HepG2 (cell line): ENCODE data around the gene MTIF2. TPM values are rescaled to one million over a fixed set of nuclear protein-coding genes. Genes with fewer than 3 reads are reported as not detected.

Source experiments
- ATAC-seq: fragments of 200-7000 bp; cut with Tn5 transposase; 3 replicates; pipeline ENCODE4 v1.9.1; 2020; ENCODE audit warnings: mild to moderate bottlenecking, moderate library complexity
- BruUV-seq: library from RNA; stranded (reverse); fragments of 400-500 nt; replicated peaks from 2 replicates; lab custom pipeline; 2021; lab: Mats Ljungman, UMichigan
- CTCF ChIA-PET: fragments of 300-600 bp; formaldehyde crosslinking; extraction: SDS; loops from one replicate; lab custom pipeline; 2021; ENCODE audit warnings: low total read pairs, inconsistent platforms, low intra/inter-chr PET ratio; lab: Yijun Ruan, JAX
- POLR2A ChIA-PET: fragments of 350-600 bp; sonication (Branson Sonifier 250); formaldehyde crosslinking; loops from one replicate; lab custom pipeline; 2020; ENCODE audit warnings: antibody characterized with exemption, inconsistent platforms; lab: Yijun Ruan, JAX
- DNase-seq: peaks from one replicate; pipeline ENCODE4 v3.0.0-alpha.2; 2015; ENCODE audit warnings: low spot score
- FAIRE-seq: peaks from 3 replicates; lab custom pipeline; 2011; peaks lifted over from hg19 to GRCh38; lab: Jason Lieb, UNC
- H2AFZ ChIP-seq: one replicate; pipeline ENCODE4 v1.6.1; 2011; ENCODE audit warnings: low read length, inconsistent platforms
- H3K27ac ChIP-seq: fragments of 300-600 bp; 3 replicates; pipeline ENCODE4 v1.8.0; 2011; ENCODE audit warnings: mixed run types, mild to moderate bottlenecking, mixed read lengths, low read length, inconsistent platforms; ENCODE audit not compliant: insufficient read depth; ENCODE audit errors: extremely low read length
- H3K27me3 ChIP-seq, 2 experiments: fragments of 200-600 bp in 1 of 2; 2 replicates in 1 of 2; 3 replicates in 1 of 2; pipeline versions ENCODE4 v1.6.0 to v1.8.0; 2011; ENCODE audit warnings: low read length in 2 of 2, mild to moderate bottlenecking in 2 of 2, moderate library complexity in 2 of 2, inconsistent platforms in 1 of 2; ENCODE audit not compliant: insufficient read depth in 2 of 2, control insufficient read depth in 1 of 2
- H3K36me3 ChIP-seq, 2 experiments: fragments of 200-600 bp in 1 of 2; replicated peaks in 1 of 2; 2 replicates in 1 of 2; 3 replicates in 1 of 2; pipeline versions ENCODE4 v1.5.1 to v1.8.0; 2011; ENCODE audit warnings: low read length in 2 of 2, inconsistent platforms in 1 of 2; ENCODE audit not compliant: insufficient read depth in 2 of 2, control insufficient read depth in 1 of 2
- H3K4me1 ChIP-seq: 2 replicates; pipeline ENCODE4 v1.5.1; 2012; ENCODE audit warnings: low read length, inconsistent platforms; ENCODE audit not compliant: insufficient read depth
- H3K4me2 ChIP-seq: 2 replicates; pipeline ENCODE4 v1.6.0; 2011; ENCODE audit warnings: low read depth, low read length, inconsistent platforms
- H3K4me3 ChIP-seq, 3 experiments: fragments of 200-600 bp in 1 of 3; sonication (generic), shearing (Covaris generic) in 1 of 3; replicated peaks in 1 of 3; 2 replicates each; pipeline ENCODE4 v1.5.1; 2011 to 2016; ENCODE audit warnings: low read length in 3 of 3, inconsistent platforms in 2 of 3, low read depth in 2 of 3, mild to moderate bottlenecking in 2 of 3, control low read depth in 1 of 3, mixed read lengths in 1 of 3; ENCODE audit not compliant: insufficient read depth in 1 of 3
- H3K79me2 ChIP-seq: one replicate; pipeline ENCODE4 v1.6.1; 2011; ENCODE audit warnings: low read length, inconsistent platforms; ENCODE audit not compliant: insufficient read depth
- H3K9ac ChIP-seq: 2 replicates; pipeline ENCODE4 v1.6.0; 2011; ENCODE audit warnings: mild to moderate bottlenecking, low read depth, low read length, inconsistent platforms; ENCODE audit not compliant: insufficient read depth
- H3K9me3 ChIP-seq: 2 replicates; pipeline ENCODE4 v1.5.1; 2012; ENCODE audit warnings: mild to moderate bottlenecking, low read length
- H4K20me1 ChIP-seq: 2 replicates; pipeline ENCODE4 v1.6.0; 2011; ENCODE audit warnings: inconsistent platforms, mild to moderate bottlenecking, low read length, moderate library complexity; ENCODE audit not compliant: insufficient read depth
- FOXO1 ChIP-seq: sonication (generic); formaldehyde crosslinking; IDR thresholded peaks from 2 replicates; pipeline ENCODE4 v1.4.0; 2020; ENCODE audit warnings: missing genetic modification reagents
- LCORL ChIP-seq, 2 experiments: fragments of 450-650 bp in 1 of 2; sonication (generic) in 1 of 2; formaldehyde crosslinking in 1 of 2; IDR thresholded peaks; 2 replicates each; pipeline versions ENCODE4 v1.5.0 to v1.6.1; 2017 to 2020; ENCODE audit warnings: antibody characterized with exemption in 1 of 2, missing genetic modification reagents in 1 of 2
- PRDM10 ChIP-seq: sonication (generic); formaldehyde crosslinking; IDR thresholded peaks from 2 replicates; pipeline ENCODE4 v1.4.0; 2020; ENCODE audit warnings: low read depth, missing genetic modification reagents
- RARA ChIP-seq: IDR thresholded peaks from 2 replicates; pipeline ENCODE4 v1.6.1; 2016; ENCODE audit warnings: missing genetic modification reagents, missing compliant biosample characterization
- SCMH1 ChIP-seq: sonication (generic); formaldehyde crosslinking; IDR thresholded peaks from 2 replicates; pipeline ENCODE4 v1.9.0; 2021; ENCODE audit warnings: missing genetic modification reagents, mild to moderate bottlenecking, borderline replicate concordance
- SMARCE1 ChIP-seq: fragments of 450-650 bp; IDR thresholded peaks from 2 replicates; pipeline ENCODE4 v1.6.1; 2017; ENCODE audit warnings: borderline replicate concordance
- ZEB1 ChIP-seq: IDR thresholded peaks from 2 replicates; pipeline ENCODE4 v1.6.1; 2012; ENCODE audit warnings: mild to moderate bottlenecking, low read depth, inconsistent platforms; ENCODE audit not compliant: insufficient replicate concordance
- ZNF160 ChIP-seq: sonication (generic); formaldehyde crosslinking; IDR thresholded peaks from 2 replicates; pipeline ENCODE4 v1.8.0; 2022; ENCODE audit warnings: mild to moderate bottlenecking, inconsistent platforms, missing genetic modification reagents
- ZNF331 ChIP-seq: sonication (generic); formaldehyde crosslinking; IDR thresholded peaks from 2 replicates; pipeline ENCODE4 v1.4.0; 2020; ENCODE audit warnings: missing genetic modification reagents
- ZNF383 ChIP-seq: sonication (generic); formaldehyde crosslinking; IDR thresholded peaks from 2 replicates; pipeline ENCODE4 v1.4.0; 2020; ENCODE audit warnings: missing genetic modification reagents, mild to moderate bottlenecking, borderline replicate concordance
- ZNF557 ChIP-seq: sonication (generic); formaldehyde crosslinking; IDR thresholded peaks from 2 replicates; pipeline ENCODE4 v1.4.0; 2020; ENCODE audit warnings: missing genetic modification reagents
- ZNF747 ChIP-seq: sonication (generic); formaldehyde crosslinking; IDR thresholded peaks from 2 replicates; pipeline ENCODE4 v1.8.1; 2023; ENCODE audit warnings: missing genetic modification reagents, mild to moderate bottlenecking, borderline replicate concordance
- ZNF761 ChIP-seq: sonication (generic); formaldehyde crosslinking; conservative IDR thresholded peaks from 2 replicates; pipeline ENCODE4 v1.4.0; 2020; ENCODE audit warnings: mild to moderate bottlenecking, missing genetic modification reagents
- ZNF773 ChIP-seq: sonication (generic); formaldehyde crosslinking; IDR thresholded peaks from 2 replicates; pipeline ENCODE4 v1.4.0; 2020; ENCODE audit warnings: missing genetic modification reagents, borderline replicate concordance
- ZSCAN9 ChIP-seq: IDR thresholded peaks from 2 replicates; pipeline ENCODE4 v1.6.1; 2016; ENCODE audit warnings: borderline replicate concordance
- WGBS: methylation state at CpG from one replicate; pipeline ENCODE4 v1.1.6; 2017; ENCODE audit warnings: low lambda C conversion rate; 5-methylcytosine and 5-hydroxymethylcytosine counted together
- in situ Hi-C: cut with HindIII; loops from 2 replicates; pipeline ENCODE4 v1.10.0; 2017; ENCODE audit warnings: low pct_unique_long_range_greater_than_20kb; ENCODE audit not compliant: extremely low pct_ligation_motif_present
- intact Hi-C: fragments of 100-400 bp; cut with micrococcal nuclease; formaldehyde crosslinking; loops from one replicate; pipeline ENCODE4 v1.10.0; 2022; ENCODE audit not compliant: unreplicated experiment
- polyA plus RNA-seq, 8 experiments: library from polyadenylated mRNA; depleted of rRNA in 3 of 8; stranded (reverse) in 7 of 8; unstranded in 1 of 8; fragments of >200 nt; fragmentation: Illumina TruSeq in 4 of 8; extraction: Trizol in 4 of 8; gene quantifications; 2 replicates each; pipeline versions ENCODE4 v1.2.1 to v1.2.3, GENCODE V29; 2011 to 2016; ENCODE audit warnings: low read depth in 4 of 8, missing spikeins in 1 of 8, mixed read lengths in 1 of 8; ENCODE audit not compliant: insufficient read depth in 1 of 8
- total RNA-seq, 5 experiments: library from RNA; depleted of rRNA; stranded (reverse); fragments of >200 nt; fragmentation: Illumina TruSeq; extraction: Trizol; gene quantifications; 2 replicates each; pipeline ENCODE4 v1.2.3, GENCODE V29; 2016; ENCODE audit warnings: low read depth in 1 of 5
- TF ChIP-seq, protein P1 (sequence below): IDR thresholded peaks from 2 replicates; pipeline ENCODE4 v1.6.1; 2012; ENCODE audit warnings: low read length, improper control_type of control experiment
- TF ChIP-seq, protein P2 (sequence below): sonication (generic); formaldehyde crosslinking; IDR thresholded peaks from 2 replicates; pipeline ENCODE4 v1.5.1; 2020; ENCODE audit warnings: mild to moderate bottlenecking, moderate library complexity, missing genetic modification reagents

The MTIF2 gene
- total and polyA plus RNA-seq, 2 of the 13 experiments (the other 11 are each of a cell fraction or from before 2014, with no cell fraction given): 32.1 to 92.1 TPM

DNA sequence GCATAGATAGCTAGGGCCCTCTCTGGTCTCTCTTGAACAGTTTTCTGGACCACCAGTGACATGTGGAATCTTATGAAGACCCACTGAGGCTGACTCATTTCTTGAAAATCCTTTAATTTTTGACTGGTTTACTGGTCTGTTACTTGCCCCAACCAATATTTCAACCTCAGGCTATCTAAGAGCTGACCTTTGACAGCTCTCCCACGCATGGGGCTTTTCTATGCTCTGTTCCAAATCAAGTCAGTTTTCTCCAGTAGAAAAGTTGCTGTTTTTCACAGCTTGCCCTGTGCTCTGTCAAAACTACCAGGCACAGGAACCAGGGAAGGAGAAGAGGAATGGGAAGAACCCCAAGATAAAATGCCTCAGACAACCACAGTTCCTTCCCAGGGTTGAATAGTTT is 46.0 kb upstream of the MTIF2 start (continued):
- no peak for TF ChIP-seq PRDM10 (CRISPR knock-in tag)
- TF ChIP-seq ZNF331 (CRISPR knock-in tag): no peak
- no peak for TF ChIP-seq FOXO1
- no peak for TF ChIP-seq ZNF773
- no peak for TF ChIP-seq ZNF747
- TF ChIP-seq ZNF160: no peak
- no peak for TF ChIP-seq SMARCE1
- TF ChIP-seq RARA (CRISPR knock-in tag): no peak
- no peak for TF ChIP-seq ZNF557
- no peak for TF ChIP-seq SCMH1 (CRISPR knock-in tag)
- no peak for TF ChIP-seq ZNF761 (CRISPR knock-in tag)
- no peak for TF ChIP-seq LCORL (IDR thresholded peaks at IDR 0.05)
- no peak for TF ChIP-seq LCORL (CRISPR knock-in tag; IDR thresholded peaks at IDR 0.05)

GRCh38 chr2:55311444-55311870 is 42.4 kb upstream of the MTIF2 start:
- no peak overlapping the region for H3K27ac ChIP-seq
- no peak overlapping the region for H2AFZ ChIP-seq
- in situ Hi-C loops: no loop called here
- H3K9ac ChIP-seq: no peak overlapping the region
- H4K20me1 ChIP-seq: no peaks in the 10 kb centered on the region
- no peaks in the 10 kb centered on the region for H3K4me1 ChIP-seq
- BruUV-seq: no TSS peak
- no peaks in the 10 kb centered on the region for H3K9me3 ChIP-seq
- TF ChIP-seq, protein P1, sequence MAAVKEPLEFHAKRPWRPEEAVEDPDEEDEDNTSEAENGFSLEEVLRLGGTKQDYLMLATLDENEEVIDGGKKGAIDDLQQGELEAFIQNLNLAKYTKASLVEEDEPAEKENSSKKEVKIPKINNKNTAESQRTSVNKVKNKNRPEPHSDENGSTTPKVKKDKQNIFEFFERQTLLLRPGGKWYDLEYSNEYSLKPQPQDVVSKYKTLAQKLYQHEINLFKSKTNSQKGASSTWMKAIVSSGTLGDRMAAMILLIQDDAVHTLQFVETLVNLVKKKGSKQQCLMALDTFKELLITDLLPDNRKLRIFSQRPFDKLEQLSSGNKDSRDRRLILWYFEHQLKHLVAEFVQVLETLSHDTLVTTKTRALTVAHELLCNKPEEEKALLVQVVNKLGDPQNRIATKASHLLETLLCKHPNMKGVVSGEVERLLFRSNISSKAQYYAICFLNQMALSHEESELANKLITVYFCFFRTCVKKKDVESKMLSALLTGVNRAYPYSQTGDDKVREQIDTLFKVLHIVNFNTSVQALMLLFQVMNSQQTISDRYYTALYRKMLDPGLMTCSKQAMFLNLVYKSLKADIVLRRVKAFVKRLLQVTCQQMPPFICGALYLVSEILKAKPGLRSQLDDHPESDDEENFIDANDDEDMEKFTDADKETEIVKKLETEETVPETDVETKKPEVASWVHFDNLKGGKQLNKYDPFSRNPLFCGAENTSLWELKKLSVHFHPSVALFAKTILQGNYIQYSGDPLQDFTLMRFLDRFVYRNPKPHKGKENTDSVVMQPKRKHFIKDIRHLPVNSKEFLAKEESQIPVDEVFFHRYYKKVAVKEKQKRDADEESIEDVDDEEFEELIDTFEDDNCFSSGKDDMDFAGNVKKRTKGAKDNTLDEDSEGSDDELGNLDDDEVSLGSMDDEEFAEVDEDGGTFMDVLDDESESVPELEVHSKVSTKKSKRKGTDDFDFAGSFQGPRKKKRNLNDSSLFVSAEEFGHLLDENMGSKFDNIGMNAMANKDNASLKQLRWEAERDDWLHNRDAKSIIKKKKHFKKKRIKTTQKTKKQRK: no peak
- TF ChIP-seq ZSCAN9 (CRISPR knock-in tag) (no peak), ZEB1 (no peak), ZNF383 (CRISPR knock-in tag) (no peak)
- TF ChIP-seq, protein P2, sequence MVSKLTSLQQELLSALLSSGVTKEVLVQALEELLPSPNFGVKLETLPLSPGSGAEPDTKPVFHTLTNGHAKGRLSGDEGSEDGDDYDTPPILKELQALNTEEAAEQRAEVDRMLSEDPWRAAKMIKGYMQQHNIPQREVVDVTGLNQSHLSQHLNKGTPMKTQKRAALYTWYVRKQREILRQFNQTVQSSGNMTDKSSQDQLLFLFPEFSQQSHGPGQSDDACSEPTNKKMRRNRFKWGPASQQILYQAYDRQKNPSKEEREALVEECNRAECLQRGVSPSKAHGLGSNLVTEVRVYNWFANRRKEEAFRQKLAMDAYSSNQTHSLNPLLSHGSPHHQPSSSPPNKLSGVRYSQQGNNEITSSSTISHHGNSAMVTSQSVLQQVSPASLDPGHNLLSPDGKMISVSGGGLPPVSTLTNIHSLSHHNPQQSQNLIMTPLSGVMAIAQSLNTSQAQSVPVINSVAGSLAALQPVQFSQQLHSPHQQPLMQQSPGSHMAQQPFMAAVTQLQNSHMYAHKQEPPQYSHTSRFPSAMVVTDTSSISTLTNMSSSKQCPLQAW (CRISPR knock-in tag): no peak
- TF ChIP-seq, all 625 proteins: peak for 0
- intact Hi-C loops: loop anchor here (10.0 kb wide), 1 partner anchor 123 kb away; no protein-coding TSS in a partner anchor
- FAIRE-seq: no peak
- Histone ChIP-seq H3K36me3 (peaks cover 5 to 72% of the 10 kb centered on the region in 2 experiments), H3K4me3 (no peak overlapping the region), H3K4me2 (no peak overlapping the region), H3K27me3 (no peaks in the 10 kb centered on the region), H3K79me2 (no peaks in the 10 kb centered on the region)
- peak; percentile 81 for ATAC-seq
- 92% methylated on average over 1 of the region's 1 CpG for WGBS
- ChIA-PET CTCF (no interaction called here), POLR2A (no interaction called here)
- no peak for DNase-seq
